GM06990 (cell line): ENCODE data around the gene ABCC6.

ENCODE experiments used
- DNase-seq: peaks from one replicate; pipeline ENCODE4 v3.0.0-alpha.2; 2011; ENCODE audit not compliant: insufficient read length; ENCODE audit errors: extremely low read depth
- H3K27me3 ChIP-seq: replicated peaks from 2 replicates; pipeline ENCODE4 v1.6.0; 2011; ENCODE audit warnings: low read length; ENCODE audit not compliant: control insufficient read depth, insufficient read depth
- H3K36me3 ChIP-seq: 2 replicates; pipeline ENCODE4 v1.5.1; 2011; ENCODE audit warnings: low read length; ENCODE audit not compliant: control insufficient read depth, insufficient read depth
- H3K4me3 ChIP-seq: replicated peaks from 2 replicates; pipeline ENCODE4 v1.5.1; 2011; ENCODE audit warnings: low read depth, mild to moderate bottlenecking, control low read depth, low read length
- TF ChIP-seq, protein P1 (sequence below): IDR thresholded peaks from 2 replicates; pipeline ENCODE4 v1.5.1; 2011; ENCODE audit warnings: low read length, control low read depth, mild to moderate bottlenecking, inconsistent platforms; ENCODE audit not compliant: insufficient read depth, poor library complexity, severe bottlenecking

ABCC6 gene

DNA sequence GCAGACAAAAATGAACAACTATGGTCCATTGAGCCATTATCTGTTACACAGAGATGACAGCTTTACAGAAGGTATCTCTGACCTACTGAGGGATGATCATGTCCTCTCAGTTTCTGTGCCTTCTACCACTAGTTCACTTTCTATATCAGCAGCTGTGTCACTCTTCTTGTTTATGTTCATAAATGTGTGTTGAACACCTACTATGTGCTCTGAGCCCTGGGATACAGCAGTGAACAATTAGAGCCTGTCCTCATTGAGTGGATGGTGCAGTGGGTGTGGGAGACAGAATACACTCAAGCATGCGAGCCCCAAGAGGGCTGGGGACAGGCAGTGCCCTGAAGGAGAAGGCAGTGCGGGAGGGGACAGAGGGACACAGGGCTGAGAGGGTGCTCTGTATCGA, 92.1 kb downstream of the ABCC6 start:
- Histone ChIP-seq H3K27me3 (no peaks in the 10 kb centered on the region), H3K4me3 (no peak overlapping the region), H3K36me3 (peaks cover 27% of the 10 kb centered on the region)
- TF ChIP-seq, protein P1, sequence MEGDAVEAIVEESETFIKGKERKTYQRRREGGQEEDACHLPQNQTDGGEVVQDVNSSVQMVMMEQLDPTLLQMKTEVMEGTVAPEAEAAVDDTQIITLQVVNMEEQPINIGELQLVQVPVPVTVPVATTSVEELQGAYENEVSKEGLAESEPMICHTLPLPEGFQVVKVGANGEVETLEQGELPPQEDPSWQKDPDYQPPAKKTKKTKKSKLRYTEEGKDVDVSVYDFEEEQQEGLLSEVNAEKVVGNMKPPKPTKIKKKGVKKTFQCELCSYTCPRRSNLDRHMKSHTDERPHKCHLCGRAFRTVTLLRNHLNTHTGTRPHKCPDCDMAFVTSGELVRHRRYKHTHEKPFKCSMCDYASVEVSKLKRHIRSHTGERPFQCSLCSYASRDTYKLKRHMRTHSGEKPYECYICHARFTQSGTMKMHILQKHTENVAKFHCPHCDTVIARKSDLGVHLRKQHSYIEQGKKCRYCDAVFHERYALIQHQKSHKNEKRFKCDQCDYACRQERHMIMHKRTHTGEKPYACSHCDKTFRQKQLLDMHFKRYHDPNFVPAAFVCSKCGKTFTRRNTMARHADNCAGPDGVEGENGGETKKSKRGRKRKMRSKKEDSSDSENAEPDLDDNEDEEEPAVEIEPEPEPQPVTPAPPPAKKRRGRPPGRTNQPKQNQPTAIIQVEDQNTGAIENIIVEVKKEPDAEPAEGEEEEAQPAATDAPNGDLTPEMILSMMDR: no peak
- no peak for DNase-seq

DNA sequence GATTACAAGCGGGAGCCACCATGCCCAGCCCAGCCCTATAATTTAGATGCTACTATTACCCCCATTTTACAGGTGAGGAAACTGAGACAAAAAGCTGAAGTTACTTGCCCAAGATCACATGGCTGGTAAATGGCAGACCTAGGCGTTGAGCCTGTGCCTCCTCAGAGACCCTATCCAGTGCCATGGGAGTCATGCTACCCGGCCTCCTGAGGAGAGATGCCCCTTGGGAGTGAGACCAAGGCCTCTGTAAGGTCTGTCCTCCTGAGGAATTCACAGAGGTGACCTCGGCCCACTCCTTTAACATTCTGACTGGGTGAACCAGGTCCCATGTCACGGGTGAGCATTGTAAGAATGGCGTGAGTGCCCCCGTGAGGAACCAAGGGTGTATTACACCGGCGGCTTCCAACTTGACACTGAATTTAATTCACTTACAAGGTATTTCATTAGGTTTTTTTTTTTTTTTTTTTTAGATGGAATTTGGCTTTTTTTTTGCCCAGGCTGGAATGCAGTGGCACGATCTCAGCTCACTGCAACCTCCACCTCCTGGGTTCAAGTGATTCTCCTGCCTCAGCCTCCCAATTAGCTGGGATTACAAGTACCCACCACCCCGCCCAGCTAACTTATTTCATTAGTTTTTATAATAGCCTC, 95.7 kb downstream of the ABCC6 start:
- H3K27me3 ChIP-seq: no peaks in the 10 kb centered on the region
- no peak overlapping the region for H3K4me3 ChIP-seq
- TF ChIP-seq, protein P1: peak; percentile 81
- H3K36me3 ChIP-seq: peaks cover 35% of the 10 kb centered on the region
- DNase-seq: peak; percentile 36

DNA sequence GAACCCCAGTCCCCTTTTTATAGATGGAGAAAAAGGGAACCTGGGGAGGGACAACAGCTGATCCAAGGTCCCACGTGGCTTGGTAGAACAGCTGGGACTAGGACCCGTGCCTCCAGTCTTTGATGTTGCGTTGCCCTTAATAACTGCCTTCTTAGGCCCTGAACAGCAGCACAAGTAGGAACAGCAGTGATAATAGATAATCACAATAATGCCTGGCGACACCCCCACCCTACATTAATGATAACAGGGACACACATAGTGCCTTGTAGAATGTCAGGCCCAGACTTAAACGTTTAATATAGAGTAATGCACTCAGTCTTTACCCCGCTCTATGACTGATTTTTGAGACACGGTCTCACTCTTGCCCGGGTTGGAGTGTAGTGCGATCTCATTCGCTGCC, 96.4 kb downstream of the ABCC6 start:
- Histone ChIP-seq H3K4me3 (no peak overlapping the region), H3K27me3 (no peaks in the 10 kb centered on the region), H3K36me3 (peaks cover 38% of the 10 kb centered on the region)
- no peak for DNase-seq
- TF ChIP-seq, protein P1: no peak

DNA sequence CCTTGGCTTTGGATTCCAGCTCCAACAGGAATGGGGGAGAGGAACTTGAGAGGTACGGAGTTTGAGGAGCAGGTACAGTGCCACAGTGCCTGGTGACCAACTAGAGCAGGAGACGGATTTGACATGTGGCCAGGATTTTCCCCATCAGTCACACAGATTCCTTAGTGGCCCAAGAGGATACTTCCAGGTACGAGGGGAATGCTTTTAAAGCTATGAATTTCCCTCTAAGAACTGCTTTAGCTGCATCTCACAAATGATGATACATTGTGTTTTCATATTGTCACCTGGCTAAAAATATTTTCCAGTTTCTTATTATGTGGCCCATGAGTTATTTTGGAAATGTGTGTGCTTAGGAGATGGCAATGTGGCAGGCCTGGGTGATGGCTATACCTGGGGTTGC, 98.3 kb downstream of the ABCC6 start:
- Histone ChIP-seq H3K4me3 (no peak overlapping the region), H3K36me3 (peaks cover 39% of the 10 kb centered on the region), H3K27me3 (no peaks in the 10 kb centered on the region)
- DNase-seq: no peak
- TF ChIP-seq, protein P1: no peak

DNA sequence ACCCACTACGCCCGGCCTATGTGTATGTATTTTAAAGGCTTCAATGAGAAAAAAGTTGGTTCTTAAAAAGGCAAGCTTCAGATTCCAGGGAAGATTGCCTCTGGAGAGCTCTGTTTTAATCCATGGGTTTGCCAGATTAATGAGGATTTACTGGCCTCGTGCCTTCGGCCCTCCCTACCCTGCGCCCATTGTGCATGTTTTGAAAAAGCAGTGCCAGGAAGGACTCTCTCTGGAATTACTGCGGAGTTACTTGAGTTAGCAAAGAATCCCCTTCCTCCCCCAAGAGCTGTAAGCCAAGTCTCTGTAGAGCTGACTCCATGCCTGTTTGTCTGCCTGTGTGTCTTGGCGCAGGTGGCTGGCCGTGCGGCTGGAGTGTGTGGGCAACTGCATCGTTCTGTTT, 98.9 kb downstream of the ABCC6 start:
- TF ChIP-seq, protein P1: no peak
- no peak for DNase-seq
- H3K36me3 ChIP-seq: peaks cover 38% of the 10 kb centered on the region

DNA sequence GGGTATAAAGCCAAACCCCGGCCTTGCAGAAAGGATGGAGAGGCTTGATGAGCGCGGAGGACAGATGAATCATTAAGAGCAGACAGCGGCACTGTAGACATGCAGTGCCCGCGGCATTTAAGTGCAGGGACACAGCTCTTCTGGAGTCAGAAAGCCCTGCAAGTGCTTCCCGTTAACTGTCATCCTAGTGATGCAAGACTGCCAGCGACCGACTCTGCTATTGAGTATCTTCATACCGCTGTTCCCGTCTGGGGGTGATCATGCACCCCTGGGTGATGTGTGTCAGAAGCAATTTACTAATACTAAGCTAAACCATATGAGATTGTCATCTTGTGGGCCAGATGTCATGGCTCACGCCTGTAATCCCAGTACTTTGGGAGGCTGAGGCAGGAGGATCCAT, 101.0 kb downstream of the ABCC6 start:
- DNase-seq: no peak
- Histone ChIP-seq H3K36me3 (peaks cover 41% of the 10 kb centered on the region), H3K27me3 (no peaks in the 10 kb centered on the region), H3K4me3 (no peak overlapping the region)
- TF ChIP-seq, protein P1: no peak

More for the DNA sequence above, 98.9 kb downstream of the ABCC6 start:
- Histone ChIP-seq H3K4me3 (no peak overlapping the region), H3K27me3 (no peaks in the 10 kb centered on the region)
